Measurements from ENCODE around the gene PKP4.

The PKP4 gene

DNA sequence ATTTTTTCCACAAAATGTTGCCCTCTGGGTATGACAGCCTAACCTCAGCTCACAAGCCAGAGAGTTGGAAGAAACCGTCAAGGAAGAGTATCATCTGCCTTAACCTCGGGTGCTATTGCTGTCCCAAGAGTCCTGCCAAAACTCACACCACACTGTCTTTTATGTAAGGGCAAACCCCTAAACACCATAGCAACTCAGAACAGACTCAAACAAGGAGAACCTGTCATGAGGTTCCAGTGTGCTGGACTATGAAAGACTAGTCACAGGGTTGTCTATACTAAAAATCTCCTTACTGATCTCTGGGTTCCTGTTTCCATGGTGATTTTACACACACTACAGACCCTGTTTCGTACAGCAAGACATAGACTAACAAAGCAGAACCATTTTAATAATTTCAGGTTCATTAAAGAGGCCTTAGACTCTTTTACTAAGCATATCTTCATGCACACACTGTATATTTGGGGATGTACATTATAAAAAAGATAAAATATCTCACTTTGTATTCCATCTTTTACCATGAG lies 159.8 kb downstream of the PKP4 start:
- DNase-seq (ENCODE audit: low spot score in 2 of 2), result no peak
- Mint-ChIP-seq H3K27ac (no peak overlapping the region), H3K36me3 (peaks cover 2% of the 10 kb centered on the region), H3K4me1 (no peaks in the 10 kb centered on the region), H3K4me3 (no peak overlapping the region), H3K9me3 (no peaks in the 10 kb centered on the region)
- ATAC-seq, result no peak

DNA sequence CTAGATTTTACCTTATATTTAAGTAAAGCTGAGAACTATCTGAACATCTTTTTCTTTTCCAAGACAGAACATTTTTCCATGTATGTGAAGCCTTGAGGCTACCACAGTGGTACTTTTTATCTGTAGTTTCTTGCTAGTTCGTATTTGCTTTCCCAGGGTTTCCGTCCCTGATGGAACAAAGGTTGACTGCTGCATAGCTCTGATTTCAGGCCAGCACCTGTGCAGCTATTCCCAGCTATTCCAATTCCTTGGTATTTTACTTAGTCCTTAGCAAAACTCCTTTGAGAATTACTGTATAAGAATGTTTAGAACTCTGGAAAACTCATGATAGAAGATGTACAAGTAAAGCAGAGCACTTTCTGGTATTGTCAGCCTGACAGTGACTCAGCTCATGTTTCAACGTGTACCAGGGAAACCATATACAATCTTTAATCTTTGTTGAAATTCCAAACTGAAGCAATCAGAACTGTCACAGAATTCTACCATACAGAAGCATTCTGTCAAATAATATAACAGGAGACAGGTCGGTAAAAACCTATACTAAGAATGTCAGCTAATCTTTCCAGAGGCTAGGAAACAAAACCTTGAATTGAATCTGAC lies 162.2 kb downstream of the PKP4 start:
- no peak overlapping the region for H3K27ac Mint-ChIP-seq
- H3K9me3 Mint-ChIP-seq, result no peaks in the 10 kb centered on the region
- no peaks in the 10 kb centered on the region for H3K4me1 Mint-ChIP-seq
- DNase-seq (ENCODE audit: low spot score in 2 of 2) (no peak), ATAC-seq (no peak)
- peaks cover 10% of the 10 kb centered on the region for H3K36me3 Mint-ChIP-seq
- H3K4me3 Mint-ChIP-seq, result no peak overlapping the region

DNA sequence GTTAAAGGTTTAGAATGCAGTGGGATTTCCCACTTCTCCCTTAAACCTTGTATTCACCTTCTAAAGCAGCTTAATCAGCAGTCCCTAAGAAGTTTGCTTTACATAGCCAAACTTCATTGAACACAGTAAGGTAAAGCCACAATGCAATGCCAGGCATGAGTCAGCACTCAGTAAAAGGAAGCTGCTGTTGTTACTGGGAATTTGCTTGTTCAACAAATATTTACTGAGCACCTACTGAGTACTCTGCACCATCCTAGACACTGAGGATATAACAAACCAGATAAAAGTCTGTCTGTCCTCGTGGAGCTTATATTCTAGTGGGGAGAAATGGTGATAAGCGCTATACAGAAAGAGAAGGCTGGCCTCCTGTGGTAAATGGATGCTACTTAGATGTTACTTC lies 162.7 kb downstream of the PKP4 start:
- Mint-ChIP-seq H3K9me3 (no peaks in the 10 kb centered on the region), H3K4me1 (no peaks in the 10 kb centered on the region), H3K4me3 (no peak overlapping the region), H3K36me3 (peaks cover 13% of the 10 kb centered on the region), H3K27ac (no peak overlapping the region)
- no peak for DNase-seq (ENCODE audit: low spot score in 2 of 2)
- peak; percentile 47 for ATAC-seq

DNA sequence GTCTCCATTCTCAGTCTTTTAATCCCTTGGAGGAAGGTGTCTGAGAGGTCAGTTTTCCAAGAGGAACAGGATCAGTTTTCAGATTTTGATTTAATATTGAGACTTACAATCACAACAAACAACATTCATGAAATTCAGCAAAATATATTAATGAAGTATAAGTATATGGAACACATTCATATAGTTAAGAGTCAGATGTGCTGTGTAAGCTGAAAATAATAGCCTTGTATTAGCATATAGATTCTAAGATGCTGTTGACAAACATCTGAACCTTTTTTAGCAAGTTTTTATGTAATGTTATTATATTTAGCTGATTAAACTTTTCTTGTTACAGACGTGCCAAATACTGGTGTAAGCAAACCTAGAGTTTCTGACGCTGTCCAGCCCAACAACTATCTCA lies 163.9 kb downstream of the PKP4 start:
- peaks cover 22% of the 10 kb centered on the region for H3K36me3 Mint-ChIP-seq
- H3K4me1 Mint-ChIP-seq, result no peaks in the 10 kb centered on the region
- ATAC-seq, result no peak
- no peak overlapping the region for H3K4me3 Mint-ChIP-seq
- H3K9me3 Mint-ChIP-seq, result no peaks in the 10 kb centered on the region
- no peak overlapping the region for H3K27ac Mint-ChIP-seq
- no peak for DNase-seq (ENCODE audit: low spot score in 2 of 2)

DNA sequence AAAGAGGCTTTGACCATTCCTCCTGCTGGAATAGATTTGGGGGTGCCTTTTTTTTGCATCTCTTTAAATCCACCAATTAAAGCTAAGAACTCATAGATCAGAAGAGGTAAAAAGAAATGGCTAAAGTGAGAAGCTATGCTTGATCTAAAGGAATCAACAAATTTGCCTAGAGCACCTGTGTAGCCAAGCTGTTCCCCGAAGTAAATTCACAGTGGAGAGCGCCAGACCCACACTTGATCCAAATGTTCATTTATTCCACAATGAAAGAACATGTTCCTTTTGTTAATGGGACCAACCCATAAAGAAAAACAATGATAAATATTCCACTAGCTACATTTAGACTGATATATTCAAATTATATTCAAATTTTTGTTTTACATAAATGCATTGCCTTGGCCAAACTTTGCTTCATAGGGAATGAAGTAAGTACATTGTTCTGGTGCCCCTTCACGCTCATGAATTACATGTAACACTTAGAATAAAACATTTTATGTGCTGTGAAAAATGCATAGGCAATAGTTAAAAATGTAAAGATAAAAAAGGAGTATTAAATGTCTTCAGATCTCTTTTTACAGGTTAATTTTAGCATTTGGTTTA lies 167.4 kb downstream of the PKP4 start:
- H3K36me3 Mint-ChIP-seq, result peaks cover 22% of the 10 kb centered on the region

DNA sequence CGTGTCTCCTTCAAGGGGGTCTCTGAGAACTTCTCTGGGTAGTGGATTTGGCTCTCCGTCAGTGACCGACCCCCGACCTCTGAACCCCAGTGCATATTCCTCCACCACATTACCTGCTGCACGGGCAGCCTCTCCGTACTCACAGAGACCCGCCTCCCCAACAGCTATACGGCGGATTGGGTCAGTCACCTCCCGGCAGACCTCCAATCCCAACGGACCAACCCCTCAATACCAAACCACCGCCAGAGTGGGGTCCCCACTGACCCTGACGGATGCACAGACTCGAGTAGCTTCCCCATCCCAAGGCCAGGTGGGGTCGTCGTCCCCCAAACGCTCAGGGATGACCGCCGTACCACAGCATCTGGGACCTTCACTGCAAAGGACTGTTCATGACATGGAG lies 168.2 kb downstream of the PKP4 start:
- no peak overlapping the region for H3K4me3 Mint-ChIP-seq
- no peak overlapping the region for H3K27ac Mint-ChIP-seq
- peaks cover 22% of the 10 kb centered on the region for H3K36me3 Mint-ChIP-seq
- no peaks in the 10 kb centered on the region for H3K4me1 Mint-ChIP-seq
- no peak for ATAC-seq
- no peak for DNase-seq (ENCODE audit: low spot score in 2 of 2)
- no peaks in the 10 kb centered on the region for H3K9me3 Mint-ChIP-seq

More for the DNA sequence above, 167.4 kb downstream of the PKP4 start:
- ATAC-seq (no peak), DNase-seq (ENCODE audit: low spot score in 2 of 2) (no peak)
- Mint-ChIP-seq H3K9me3 (no peaks in the 10 kb centered on the region), H3K27ac (no peak overlapping the region), H3K4me3 (no peak overlapping the region), H3K4me1 (no peaks in the 10 kb centered on the region)

DNA sequence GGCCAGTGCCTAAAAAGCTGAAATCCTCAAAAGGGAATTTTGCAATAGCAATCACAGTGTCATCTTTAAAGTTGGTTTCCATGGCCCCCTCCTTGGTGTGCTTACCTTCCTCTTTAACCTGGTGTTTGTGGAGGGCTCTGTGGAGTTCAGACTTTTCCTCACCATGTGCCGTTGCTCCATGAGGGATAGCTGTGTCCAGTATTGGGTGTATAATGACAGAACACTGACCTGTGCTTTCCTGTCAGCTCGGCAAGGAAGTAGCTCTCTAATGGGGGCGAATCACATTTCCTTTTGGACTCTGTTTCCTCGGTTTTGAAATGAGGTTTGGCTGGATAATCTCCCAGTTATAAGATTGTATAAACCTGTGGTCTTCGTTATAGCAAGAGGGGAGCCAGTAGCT lies 172.4 kb downstream of the PKP4 start:
- DNase-seq (ENCODE audit: low spot score in 2 of 2) (no peak), ATAC-seq (no peak)
- Mint-ChIP-seq H3K4me1 (no peaks in the 10 kb centered on the region), H3K9me3 (no peaks in the 10 kb centered on the region), H3K36me3 (peaks cover 17% of the 10 kb centered on the region), H3K4me3 (no peak overlapping the region), H3K27ac (no peak overlapping the region)

DNA sequence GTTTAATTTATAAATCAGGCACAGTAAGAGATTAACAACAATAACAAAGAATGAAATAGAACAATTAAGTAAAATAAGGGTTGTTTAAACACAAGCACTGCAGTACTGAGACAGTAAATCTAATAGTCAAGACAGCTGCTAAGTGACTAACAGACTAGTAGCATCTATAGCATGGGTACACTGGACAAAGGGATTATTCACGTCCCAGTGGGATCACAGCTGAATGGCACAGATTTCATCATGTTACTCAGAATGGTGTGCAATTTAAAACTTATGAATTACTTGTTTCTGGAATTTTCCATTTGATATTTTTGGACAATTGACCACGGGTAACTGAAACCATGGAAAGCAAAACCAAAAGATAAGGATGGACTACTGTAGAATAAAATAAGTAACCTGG lies 176.5 kb downstream of the PKP4 start:
- H3K27ac Mint-ChIP-seq, result no peak overlapping the region
- no peaks in the 10 kb centered on the region for H3K9me3 Mint-ChIP-seq
- H3K36me3 Mint-ChIP-seq, result peaks cover 20% of the 10 kb centered on the region
- DNase-seq (ENCODE audit: low spot score in 2 of 2) (no peak), ATAC-seq (no peak)
- no peak overlapping the region for H3K4me3 Mint-ChIP-seq
- no peaks in the 10 kb centered on the region for H3K4me1 Mint-ChIP-seq

DNA sequence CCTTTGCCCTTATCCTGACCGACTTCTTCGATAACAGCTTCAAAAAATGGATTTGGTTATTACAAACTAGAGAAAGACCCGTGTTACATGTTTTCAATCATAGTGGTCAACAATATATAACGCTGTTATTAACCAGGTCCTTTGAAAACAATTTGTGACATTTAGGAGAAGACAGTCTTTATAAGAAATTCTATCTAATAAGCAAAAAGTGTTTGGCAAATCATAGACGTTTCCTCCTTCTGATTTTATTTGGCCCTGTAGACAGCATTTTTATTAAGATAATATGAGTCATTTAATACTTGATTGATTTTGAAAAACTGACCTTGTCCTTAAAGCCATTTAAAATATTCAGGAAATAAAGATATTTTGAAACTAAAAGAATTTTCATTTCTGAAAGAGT lies 177.9 kb downstream of the PKP4 start:
- DNase-seq (ENCODE audit: low spot score in 2 of 2) (no peak), ATAC-seq (no peak)
- H3K4me1 Mint-ChIP-seq, result no peaks in the 10 kb centered on the region
- no peak overlapping the region for H3K4me3 Mint-ChIP-seq
- no peak overlapping the region for H3K27ac Mint-ChIP-seq
- H3K9me3 Mint-ChIP-seq, result no peaks in the 10 kb centered on the region
- H3K36me3 Mint-ChIP-seq, result peaks cover 20% of the 10 kb centered on the region

DNA sequence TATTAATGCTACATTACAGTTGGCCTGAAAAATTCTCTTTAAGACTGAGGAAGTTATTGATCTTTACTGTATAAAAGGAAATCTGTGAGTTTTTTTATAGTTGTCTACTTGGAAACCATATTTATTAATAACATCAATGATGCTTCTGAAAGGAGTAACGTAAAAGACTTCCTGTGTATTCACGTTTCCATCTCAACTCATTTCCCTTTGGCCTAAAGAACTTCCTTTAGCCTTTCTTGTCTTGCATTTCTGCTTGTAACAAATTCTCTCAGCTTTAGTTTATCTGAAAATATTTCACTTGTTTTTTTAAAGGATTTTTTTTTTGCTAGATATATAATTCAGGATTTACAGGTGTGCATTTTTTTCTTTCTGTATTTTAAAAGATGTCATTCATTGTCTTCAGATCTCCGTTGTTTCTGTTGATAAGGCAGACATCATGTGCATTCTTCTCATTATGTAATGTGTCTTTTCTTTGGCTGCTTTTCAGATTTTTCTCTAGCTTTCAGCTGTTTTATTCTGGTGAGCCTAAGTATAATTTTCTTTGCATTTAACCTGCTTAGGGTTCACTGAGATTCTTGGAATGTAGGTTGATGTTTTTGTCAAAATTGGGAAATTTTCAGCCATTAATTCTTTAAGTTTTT lies 179.3 kb downstream of the PKP4 start:
- DNase-seq (ENCODE audit: low spot score in 2 of 2), result no peak
- no peaks in the 10 kb centered on the region for H3K9me3 Mint-ChIP-seq
- H3K27ac Mint-ChIP-seq, result no peak overlapping the region
- ATAC-seq, result no peak
- H3K4me1 Mint-ChIP-seq, result no peaks in the 10 kb centered on the region
- peaks cover 20% of the 10 kb centered on the region for H3K36me3 Mint-ChIP-seq
- H3K4me3 Mint-ChIP-seq, result no peak overlapping the region

DNA sequence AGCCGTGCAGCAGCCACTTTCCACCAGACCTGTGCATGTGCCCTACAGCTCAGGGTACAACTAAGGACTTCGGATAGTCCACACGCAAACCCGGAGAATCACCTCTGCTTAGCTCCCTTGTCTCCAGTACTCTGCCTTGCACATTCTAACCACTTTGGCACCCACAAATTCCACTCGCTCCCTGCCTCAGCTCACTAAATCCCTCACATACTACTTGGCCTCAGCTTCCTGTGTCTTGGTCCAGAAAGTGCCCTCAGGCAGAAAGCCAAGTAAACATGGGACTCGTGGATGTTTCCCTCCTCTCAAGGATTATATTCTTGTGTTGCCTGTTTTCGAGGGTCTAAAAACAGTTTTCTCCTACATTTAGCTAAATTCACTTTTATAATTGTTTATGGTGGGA lies 180.6 kb downstream of the PKP4 start:
- Mint-ChIP-seq H3K36me3 (peaks cover 20% of the 10 kb centered on the region), H3K4me3 (no peak overlapping the region), H3K9me3 (no peaks in the 10 kb centered on the region), H3K4me1 (no peaks in the 10 kb centered on the region), H3K27ac (no peak overlapping the region)
- DNase-seq (ENCODE audit: low spot score in 2 of 2), result no peak
- no peak for ATAC-seq

DNA sequence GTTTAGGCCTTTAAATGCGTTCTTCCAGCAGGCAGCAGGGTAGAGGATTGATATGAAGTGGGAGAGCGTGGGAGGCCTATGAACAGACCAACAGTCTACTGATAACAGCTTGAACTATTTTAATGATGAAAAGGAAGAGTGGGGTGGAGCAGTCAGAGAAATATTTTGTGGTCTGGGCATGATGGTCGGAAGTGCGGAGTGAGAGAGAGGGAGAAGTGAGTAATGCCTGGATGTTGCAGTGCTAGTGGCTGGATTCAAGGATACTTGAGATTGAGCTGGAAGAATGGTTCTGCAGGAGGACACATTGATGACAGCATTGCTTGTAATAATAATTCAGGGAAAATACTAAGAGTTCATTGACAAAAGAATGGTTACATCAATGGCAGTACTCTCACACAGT lies 187.4 kb downstream of the PKP4 start:
- no peak overlapping the region for H3K4me3 Mint-ChIP-seq
- H3K27ac Mint-ChIP-seq, result no peak overlapping the region
- H3K9me3 Mint-ChIP-seq, result no peaks in the 10 kb centered on the region
- no peak for ATAC-seq
- DNase-seq (ENCODE audit: low spot score in 2 of 2), result no peak
- no peaks in the 10 kb centered on the region for H3K36me3 Mint-ChIP-seq
- H3K4me1 Mint-ChIP-seq, result no peaks in the 10 kb centered on the region

DNA sequence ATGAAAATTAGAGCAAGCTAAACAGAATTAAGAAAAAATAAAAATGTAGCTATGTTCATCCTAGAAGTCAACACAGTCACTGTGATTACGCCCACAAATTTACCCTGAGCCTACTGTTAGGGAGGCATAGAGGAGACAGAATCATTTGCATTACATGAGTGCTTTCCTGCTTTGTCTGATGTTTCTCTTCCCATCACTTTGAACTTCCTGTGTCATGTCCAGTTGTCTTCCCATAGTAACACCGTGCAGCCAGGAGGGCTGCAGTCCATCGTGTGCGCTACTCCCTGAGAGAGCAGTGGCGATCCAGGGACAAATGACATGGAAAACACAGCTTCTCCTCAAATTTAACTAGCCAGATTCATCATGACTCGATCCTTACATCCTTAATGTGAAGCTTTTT lies 188.5 kb downstream of the PKP4 start:
- H3K36me3 Mint-ChIP-seq, result no peaks in the 10 kb centered on the region
- ATAC-seq, result no peak
- no peak for DNase-seq (ENCODE audit: low spot score in 2 of 2)

DNA sequence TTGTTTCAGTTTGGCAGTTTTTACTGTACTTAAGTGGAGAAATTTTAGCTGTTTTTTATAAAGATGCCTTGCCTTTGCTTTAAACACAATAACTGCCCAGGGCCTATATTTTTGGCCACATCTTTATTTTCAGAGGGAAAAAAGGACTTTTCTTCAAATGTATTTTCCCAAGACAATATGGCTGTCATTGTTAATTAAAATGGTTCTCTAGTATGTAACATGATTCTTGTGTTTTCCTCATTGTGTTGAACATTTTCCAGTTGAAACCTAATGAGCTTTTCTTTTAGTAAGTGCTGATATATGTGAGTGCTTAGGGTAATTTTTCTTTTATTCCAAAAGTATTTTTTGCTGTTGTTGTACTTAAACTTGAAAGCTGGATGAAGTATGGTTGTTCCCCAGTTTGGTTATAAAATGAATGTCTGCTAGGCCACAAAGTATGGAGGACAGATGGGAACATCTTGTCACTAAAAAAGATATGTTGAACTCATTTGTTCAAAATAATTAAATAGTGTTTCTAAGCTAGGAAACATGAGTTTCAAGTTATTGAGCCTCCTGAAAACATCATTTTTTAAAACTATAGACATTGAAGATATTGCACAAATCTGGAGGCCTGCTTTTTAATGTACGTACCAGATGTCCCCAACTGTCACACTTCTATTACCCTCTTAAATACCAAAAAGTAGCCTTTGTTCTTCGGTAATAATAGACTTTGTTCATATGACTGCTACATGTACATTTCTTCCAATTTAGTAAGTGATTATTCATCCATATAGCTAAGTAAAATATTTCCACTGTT lies 190.9 kb downstream of the PKP4 start:
- no peaks in the 10 kb centered on the region for H3K9me3 Mint-ChIP-seq
- H3K4me3 Mint-ChIP-seq, result no peak overlapping the region
- H3K27ac Mint-ChIP-seq, result no peak overlapping the region
- ATAC-seq (no peak), DNase-seq (ENCODE audit: low spot score in 2 of 2) (no peak)
- no peaks in the 10 kb centered on the region for H3K36me3 Mint-ChIP-seq
- H3K4me1 Mint-ChIP-seq, result no peaks in the 10 kb centered on the region

More for the DNA sequence above, 188.5 kb downstream of the PKP4 start:
- no peaks in the 10 kb centered on the region for H3K9me3 Mint-ChIP-seq
- H3K4me1 Mint-ChIP-seq, result no peaks in the 10 kb centered on the region
- no peak overlapping the region for H3K4me3 Mint-ChIP-seq
- H3K27ac Mint-ChIP-seq, result no peak overlapping the region

DNA sequence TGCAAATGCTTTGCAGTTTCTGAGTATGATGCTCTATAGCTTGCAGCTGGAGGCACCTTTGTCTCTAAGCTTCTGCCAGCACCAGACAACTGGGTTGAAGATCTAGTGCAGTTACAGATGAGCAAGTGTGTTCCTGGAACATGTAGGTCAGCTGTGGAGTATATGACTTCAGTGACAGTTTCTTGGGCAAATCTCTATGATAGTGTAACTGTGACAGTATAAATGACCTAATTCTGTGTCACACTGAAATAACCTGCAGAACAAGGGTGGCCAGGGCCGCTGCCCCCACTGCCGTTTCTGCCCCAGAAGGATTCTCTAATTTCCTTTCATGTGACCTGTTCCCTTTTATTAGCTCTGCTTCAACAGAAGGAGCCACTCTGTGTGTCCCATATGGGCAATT lies 193.1 kb downstream of the PKP4 start:
- DNase-seq (ENCODE audit: low spot score in 2 of 2) (no peak), ATAC-seq (peak; percentile 47)
- Mint-ChIP-seq H3K4me1 (no peaks in the 10 kb centered on the region), H3K27ac (no peak overlapping the region), H3K4me3 (no peak overlapping the region), H3K36me3 (no peaks in the 10 kb centered on the region), H3K9me3 (no peaks in the 10 kb centered on the region)

Measured in stimulated activated effector memory CD8-positive, alpha-beta T cell treated with anti-CD3 and anti-CD28 coated beads, Interleukin-12 subunit alpha, Interleukin-12 subunit beta, amount 100 ng/mL, for 72 hours (primary cell).